Measurements from ENCODE around the gene ARL3. TPM values are rescaled to one million over a fixed set of nuclear protein-coding genes. Genes with fewer than 3 reads are reported as not detected.
A peak's percentile ranks its signal among the peaks of the same experiment; 100 is the strongest.

ARL3 gene
- total and polyA plus RNA-seq, 7 donors = 2.8 to 6.5 (median 3.4) TPM

- intact Hi-C loops (cut with DNase I) = no loop called here
- no peaks in the 10 kb centered on the region for H3K36me3 ChIP-seq (ENCODE audit: insufficient read depth in 1 of 2, low read depth in 1 of 2)
- H3K9me3 ChIP-seq = no peaks in the 10 kb centered on the region
- peak overlapping the region; percentile 42 for H3K4me3 ChIP-seq
- ATAC-seq = peak; percentile 11 to 36 (median 32)
- H3K4me1 ChIP-seq = peaks cover 54% of the 10 kb centered on the region
- peak; percentile 54 to 77 for DNase-seq
- TF ChIP-seq, protein P1, sequence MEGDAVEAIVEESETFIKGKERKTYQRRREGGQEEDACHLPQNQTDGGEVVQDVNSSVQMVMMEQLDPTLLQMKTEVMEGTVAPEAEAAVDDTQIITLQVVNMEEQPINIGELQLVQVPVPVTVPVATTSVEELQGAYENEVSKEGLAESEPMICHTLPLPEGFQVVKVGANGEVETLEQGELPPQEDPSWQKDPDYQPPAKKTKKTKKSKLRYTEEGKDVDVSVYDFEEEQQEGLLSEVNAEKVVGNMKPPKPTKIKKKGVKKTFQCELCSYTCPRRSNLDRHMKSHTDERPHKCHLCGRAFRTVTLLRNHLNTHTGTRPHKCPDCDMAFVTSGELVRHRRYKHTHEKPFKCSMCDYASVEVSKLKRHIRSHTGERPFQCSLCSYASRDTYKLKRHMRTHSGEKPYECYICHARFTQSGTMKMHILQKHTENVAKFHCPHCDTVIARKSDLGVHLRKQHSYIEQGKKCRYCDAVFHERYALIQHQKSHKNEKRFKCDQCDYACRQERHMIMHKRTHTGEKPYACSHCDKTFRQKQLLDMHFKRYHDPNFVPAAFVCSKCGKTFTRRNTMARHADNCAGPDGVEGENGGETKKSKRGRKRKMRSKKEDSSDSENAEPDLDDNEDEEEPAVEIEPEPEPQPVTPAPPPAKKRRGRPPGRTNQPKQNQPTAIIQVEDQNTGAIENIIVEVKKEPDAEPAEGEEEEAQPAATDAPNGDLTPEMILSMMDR (IDR thresholded peaks at IDR 0.05) = no peak
- peak overlapping the region; percentile 50 for H3K27ac ChIP-seq
- no peaks in the 10 kb centered on the region for H3K27me3 ChIP-seq (ENCODE audit: insufficient read depth in 3 of 3, low read length in 2 of 3)
- WGBS, 3 donors = 15 to 29% (median 15%) methylated on average over 19 of the region's 19 CpGs
Measured at GRCh38 chr10:102673819-102674511, 40.2 kb downstream of the ARL3 start.

GRCh38 chr10:102673236-102673818, 40.9 kb downstream of the ARL3 start:
- intact Hi-C loops (cut with DNase I) = no loop called here
- DNase-seq = no peak
- Histone ChIP-seq H3K27ac (peak overlapping the region; percentile 50), H3K9me3 (no peaks in the 10 kb centered on the region), H3K4me3 (peak overlapping the region; percentile 42), H3K4me1 (peaks cover 53% of the 10 kb centered on the region), H3K27me3 (ENCODE audit: insufficient read depth in 3 of 3, low read length in 2 of 3) (no peaks in the 10 kb centered on the region), H3K36me3 (ENCODE audit: insufficient read depth in 1 of 2, low read depth in 1 of 2) (no peaks in the 10 kb centered on the region)
- TF ChIP-seq, protein P1 (IDR thresholded peaks at IDR 0.05) = no peak
- 65 to 75% (median 65%) methylated on average over 13 of the region's 13 CpGs for WGBS, 3 donors
- ATAC-seq = no peak

- H3K4me3 ChIP-seq = no peak overlapping the region
- ATAC-seq = no peak
- WGBS, 3 donors = 75 to 82% (median 81%) methylated on average over 6 of the region's 6 CpGs
- H3K27ac ChIP-seq = no peak overlapping the region
- no peaks in the 10 kb centered on the region for H3K9me3 ChIP-seq
- H3K36me3 ChIP-seq (ENCODE audit: insufficient read depth in 1 of 2, low read depth in 1 of 2) = no peaks in the 10 kb centered on the region
- H3K4me1 ChIP-seq = peaks cover 38% of the 10 kb centered on the region
- no peaks in the 10 kb centered on the region for H3K27me3 ChIP-seq (ENCODE audit: insufficient read depth in 3 of 3, low read length in 2 of 3)
- DNase-seq = no peak
- intact Hi-C loops (cut with DNase I) = no loop called here
- TF ChIP-seq, protein P1 (IDR thresholded peaks at IDR 0.05) = no peak
Measured at GRCh38 chr10:102670871-102671434, 43.2 kb downstream of the ARL3 start.

DNA sequence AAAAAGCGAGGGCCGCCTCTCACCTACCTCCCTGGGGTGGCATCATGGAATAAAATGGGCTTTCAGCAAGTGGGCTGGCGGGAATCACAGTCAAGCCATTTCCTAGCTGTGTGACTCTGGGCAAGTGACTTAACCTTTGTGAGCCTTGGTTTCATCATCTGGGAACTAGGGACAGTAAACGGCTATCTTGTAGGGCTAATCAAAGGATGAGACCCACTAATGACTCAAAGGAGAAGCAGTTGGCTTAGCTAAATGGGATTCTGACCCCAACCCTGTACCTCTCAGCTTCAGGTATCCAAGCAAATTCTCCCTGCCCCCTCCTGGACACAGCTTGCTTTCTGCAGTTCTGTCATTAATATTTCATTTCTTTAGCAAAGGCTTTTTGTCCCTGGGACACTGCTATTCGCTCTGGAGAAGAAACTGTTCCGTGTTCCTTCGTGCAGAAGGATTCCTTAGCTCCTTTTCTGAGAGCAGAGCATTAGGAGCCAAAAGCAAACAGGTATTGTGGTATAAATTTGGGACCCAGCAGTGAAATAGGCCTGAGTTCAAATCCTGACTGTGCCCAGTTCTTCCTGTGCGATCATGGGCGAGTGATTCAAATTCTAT, 44.0 kb downstream of the ARL3 start:
- ATAC-seq = peak in 1 of 4 donors; percentile 22
- DNase-seq = no peak
- Histone ChIP-seq H3K27me3 (ENCODE audit: insufficient read depth in 3 of 3, low read length in 2 of 3) (no peaks in the 10 kb centered on the region), H3K27ac (no peak overlapping the region), H3K4me1 (peaks cover 31% of the 10 kb centered on the region), H3K9me3 (no peaks in the 10 kb centered on the region), H3K4me3 (no peak overlapping the region), H3K36me3 (ENCODE audit: insufficient read depth in 1 of 2, low read depth in 1 of 2) (no peaks in the 10 kb centered on the region)
- TF ChIP-seq, protein P1 (IDR thresholded peaks at IDR 0.05) = no peak
- intact Hi-C loops (cut with DNase I) = no loop called here
- 84 to 93% (median 86%) methylated on average over 9 of the region's 9 CpGs for WGBS, 3 donors
